Heart left ventricle (tissue), 16 donors: ENCODE results near the gene CD1D. TPM values are rescaled to one million over a fixed set of nuclear protein-coding genes. Genes with fewer than 3 reads are reported as not detected.

Source experiments
- ATAC-seq, 4 donors: fragments of 200-7000 bp; cut with Tn5 transposase; one replicate each; pipeline ENCODE4 v1.9.1; 2020 to 2022; ENCODE audit warnings: moderate library complexity in 4 of 4, mild to moderate bottlenecking in 3 of 4, moderate number of reproducible peaks in 1 of 4
- DNase-seq, 5 donors: peaks; one replicate each; pipeline ENCODE4 v3.0.0-alpha.2; 2020
- H3K27ac ChIP-seq, 12 donors: fragments of 200-600 bp; sonication (generic) in 4 of 12; one replicate each; pipeline versions ENCODE4 v1.5.0 to v1.8.0; 2016 to 2022; ENCODE audit warnings: mild to moderate bottlenecking in 2 of 12
- H3K27me3 ChIP-seq, 9 donors: fragments of 200-600 bp; sonication (generic) in 2 of 9; one replicate each; pipeline versions ENCODE4 v1.5.1 to v1.8.0; 2016 to 2022; ENCODE audit warnings: mild to moderate bottlenecking in 3 of 9
- H3K36me3 ChIP-seq, 9 donors: fragments of 200-600 bp; sonication (generic) in 2 of 9; one replicate each; pipeline versions ENCODE4 v1.5.0 to v1.8.0; 2018 to 2022; ENCODE audit warnings: mild to moderate bottlenecking in 2 of 9
- H3K4me1 ChIP-seq, 12 donors: fragments of 200-600 bp; sonication (generic) in 4 of 12; one replicate each; pipeline versions ENCODE4 v1.5.0 to v1.8.0; 2016 to 2022; ENCODE audit warnings: mild to moderate bottlenecking in 3 of 12
- H3K4me3 ChIP-seq, 12 donors: fragments of 200-600 bp; sonication (generic) in 4 of 12; one replicate each; pipeline versions ENCODE4 v1.5.0 to v1.8.0; 2017 to 2022; ENCODE audit warnings: mild to moderate bottlenecking in 9 of 12, moderate library complexity in 4 of 12
- H3K9me3 ChIP-seq, 12 donors: fragments of 200-600 bp; sonication (generic) in 4 of 12; one replicate each; pipeline versions ENCODE4 v1.5.0 to v1.8.0; 2016 to 2022; ENCODE audit warnings: mild to moderate bottlenecking in 1 of 12
- POLR2A ChIP-seq, 2 donors: fragments of 450-650 bp; IDR thresholded peaks; one replicate each; pipeline ENCODE4 v1.6.1; 2017; ENCODE audit warnings: antibody characterized with exemption in 2 of 2, mild to moderate bottlenecking in 2 of 2, moderate library complexity in 2 of 2
- WGBS, 4 donors: extraction: QIAGEN DNeasy Blood & Tissue Kit in 2 of 4; methylation state at CpG; one replicate each; pipeline versions ENCODE4 v1.1.5 to v1.1.7; 2013 to 2018; 5-methylcytosine and 5-hydroxymethylcytosine counted together
- intact Hi-C, 10 donors: fragments of 100-400 bp; cut with DNase I; formaldehyde crosslinking; loops; one replicate each; pipeline versions ENCODE4 v1.11.1 to v1.14.2; 2022
- polyA plus RNA-seq, 2 donors: library from polyadenylated mRNA; stranded (reverse); fragments of 200-250 nt; gene quantifications; one replicate each; pipeline ENCODE4 v1.2.3, GENCODE V29; 2013
- total RNA-seq, 9 donors: library from RNA; depleted of rRNA in 2 of 9; stranded (reverse); fragments of >200 nt in 2 of 9; fragmentation: NEBNext Ultra II Directional in 3 of 9; extraction: Animal tissue kit (Norgen Biotek cat#: 25700) in 3 of 9; gene quantifications; one replicate each; pipeline versions ENCODE4 v1.1.0 to v1.2.4, GENCODE V29; 2016 to 2023
- TF ChIP-seq, protein P1 (sequence below), 12 donors: fragments of 200-600 bp; sonication (generic) in 4 of 12; IDR thresholded peaks; one replicate each; pipeline versions ENCODE4 v1.5.0 to v1.8.0; 2018 to 2022; ENCODE audit warnings: antibody characterized with exemption in 12 of 12, mild to moderate bottlenecking in 5 of 12
- donor health status: ischemic (EF 13 %, LVEDD 7.1; RV severe dilation, severe dysfunction).
- donor health status: healthy with polysubstance abuse.
- donor health status: DM: no; HTN: yes; CAD: no.
- donor health status: DM: no; HTN: no; CAD: no.
- donor health status: ischemic (EF 25% LVEDD 6.9; RV normal size, moderate dysfunction).
- donor health status: ischemic (EF 25% LVEDD 5.7; RV mildly dilated, moderate dysfunction).
- donor health status: healthy.
- donor health status: DM: yes; HTN: yes; CAD: no.
- donor health status: ischemic (EF 35%, LVEDD 5.7; RV mildly dilated, moderate dysfunction).
- donor health status: nonischemic (EF 11% LVEDD 7.7; RV severe dilation, severe dysfunction).
- donor health status: DM: yes; HTN: yes; CAD: no.
- donor health status: PGD.
- donor health status: ischemic (EF 29% LVEDD 5.4; RV normal size, mild dysfunction).
- donor health status: nonischemic (EF 23%, LVEDD 6.1; RV moderate dilation, normal function).

CD1D gene
- total and polyA plus RNA-seq, 11 donors, result 0.38 to 5.3 (median 2.0) TPM

DNA sequence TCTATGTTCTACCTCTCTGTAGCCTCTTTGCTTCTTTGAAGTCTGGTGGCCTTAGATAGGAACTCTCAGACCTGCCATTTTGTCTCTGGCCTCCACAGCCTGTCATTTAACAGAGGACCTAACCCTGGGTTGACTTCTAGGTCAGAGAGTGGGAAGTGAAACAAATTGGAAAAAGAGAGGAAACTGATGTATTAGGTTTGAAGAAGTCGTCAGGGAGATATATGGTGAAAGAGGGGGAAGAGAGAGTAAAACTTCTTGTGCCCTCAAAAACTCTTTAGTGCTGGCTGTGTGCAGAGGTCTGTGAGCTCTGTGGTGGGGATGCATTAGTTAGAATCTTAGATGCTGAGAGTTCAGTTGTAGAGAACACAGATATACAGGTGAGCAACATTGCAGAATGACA, 30.2 kb upstream of the CD1D start:
- Histone ChIP-seq H3K4me1 (peaks cover 0 to 78% (median 18%) of the 10 kb centered on the region in 12 donors), H3K4me3 (peak overlapping the region in 1 of 12 donors; percentile 53), H3K27ac (peak overlapping the region in 8 of 12 donors; percentile 33 to 94 (median 72)), H3K9me3 (no peaks in the 10 kb centered on the region), H3K36me3 (no peaks in the 10 kb centered on the region), H3K27me3 (no peaks in the 10 kb centered on the region)
- ATAC-seq, result peak in 2 of 4 donors; percentile 12 to 16
- intact Hi-C loops, result no loop called here
- WGBS, 4 donors, result 70 to 80% (median 73%) methylated on average over 1 of the region's 1 CpG
- no peak for DNase-seq
- TF ChIP-seq, protein P1, sequence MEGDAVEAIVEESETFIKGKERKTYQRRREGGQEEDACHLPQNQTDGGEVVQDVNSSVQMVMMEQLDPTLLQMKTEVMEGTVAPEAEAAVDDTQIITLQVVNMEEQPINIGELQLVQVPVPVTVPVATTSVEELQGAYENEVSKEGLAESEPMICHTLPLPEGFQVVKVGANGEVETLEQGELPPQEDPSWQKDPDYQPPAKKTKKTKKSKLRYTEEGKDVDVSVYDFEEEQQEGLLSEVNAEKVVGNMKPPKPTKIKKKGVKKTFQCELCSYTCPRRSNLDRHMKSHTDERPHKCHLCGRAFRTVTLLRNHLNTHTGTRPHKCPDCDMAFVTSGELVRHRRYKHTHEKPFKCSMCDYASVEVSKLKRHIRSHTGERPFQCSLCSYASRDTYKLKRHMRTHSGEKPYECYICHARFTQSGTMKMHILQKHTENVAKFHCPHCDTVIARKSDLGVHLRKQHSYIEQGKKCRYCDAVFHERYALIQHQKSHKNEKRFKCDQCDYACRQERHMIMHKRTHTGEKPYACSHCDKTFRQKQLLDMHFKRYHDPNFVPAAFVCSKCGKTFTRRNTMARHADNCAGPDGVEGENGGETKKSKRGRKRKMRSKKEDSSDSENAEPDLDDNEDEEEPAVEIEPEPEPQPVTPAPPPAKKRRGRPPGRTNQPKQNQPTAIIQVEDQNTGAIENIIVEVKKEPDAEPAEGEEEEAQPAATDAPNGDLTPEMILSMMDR (IDR thresholded peaks at IDR 0.05), result no peak
- no peak for TF ChIP-seq POLR2A (IDR thresholded peaks at IDR 0.05)

GRCh38 chr1:158153179-158153578, 27.5 kb upstream of the CD1D start:
- DNase-seq, result no peak
- peaks cover 0 to 55% (median 9%) of the 10 kb centered on the region in 12 donors for H3K4me1 ChIP-seq
- ATAC-seq, result no peak
- no peaks in the 10 kb centered on the region for H3K9me3 ChIP-seq
- no peaks in the 10 kb centered on the region for H3K27me3 ChIP-seq
- 83 to 90% (median 88%) methylated on average over 1 of the region's 1 CpG for WGBS, 4 donors
- H3K4me3 ChIP-seq, result no peak overlapping the region
- peak overlapping the region in 1 of 12 donors; percentile 79 for H3K27ac ChIP-seq
- intact Hi-C loops, result no loop called here
- no peak for TF ChIP-seq POLR2A (IDR thresholded peaks at IDR 0.05)
- TF ChIP-seq, protein P1 (IDR thresholded peaks at IDR 0.05), result no peak
- no peaks in the 10 kb centered on the region for H3K36me3 ChIP-seq

- H3K27me3 ChIP-seq, result no peaks in the 10 kb centered on the region
- intact Hi-C loops, result no loop called here
- H3K4me1 ChIP-seq, result peaks cover 0 to 47% (median 8%) of the 10 kb centered on the region in 12 donors
- no peak for TF ChIP-seq POLR2A (IDR thresholded peaks at IDR 0.05)
- TF ChIP-seq, protein P1 (IDR thresholded peaks at IDR 0.05), result no peak
- H3K36me3 ChIP-seq, result no peaks in the 10 kb centered on the region
- WGBS, 4 donors, result 51 to 61% (median 57%) methylated on average over 5 of the region's 5 CpGs
- no peak overlapping the region for H3K4me3 ChIP-seq
- DNase-seq, result no peak
- peak overlapping the region in 1 of 12 donors; percentile 79 for H3K27ac ChIP-seq
- H3K9me3 ChIP-seq, result no peaks in the 10 kb centered on the region
- no peak for ATAC-seq
Measured at GRCh38 chr1:158153746-158154444, 26.8 kb upstream of the CD1D start.

GRCh38 chr1:158154501-158154900, 26.2 kb upstream of the CD1D start:
- TF ChIP-seq POLR2A (IDR thresholded peaks at IDR 0.05), result no peak
- TF ChIP-seq, protein P1 (IDR thresholded peaks at IDR 0.05), result no peak
- no peak overlapping the region for H3K4me3 ChIP-seq
- H3K36me3 ChIP-seq, result no peaks in the 10 kb centered on the region
- H3K4me1 ChIP-seq, result peaks cover 0 to 42% (median 5%) of the 10 kb centered on the region in 12 donors
- DNase-seq, result no peak
- H3K27me3 ChIP-seq, result no peaks in the 10 kb centered on the region
- intact Hi-C loops, result no loop called here
- H3K9me3 ChIP-seq, result no peaks in the 10 kb centered on the region
- 86 to 91% (median 87%) methylated on average over 3 of the region's 3 CpGs for WGBS, 4 donors
- H3K27ac ChIP-seq, result peak overlapping the region in 1 of 12 donors; percentile 79
- ATAC-seq, result no peak
